Omental fat pad (tissue), 4 donors: ENCODE data around the gene GNB4. TPM values are rescaled to one million over a fixed set of nuclear protein-coding genes. Genes with fewer than 3 reads are reported as not detected.

Source experiments
- ATAC-seq: fragments of 150-250 bp; one replicate; pipeline ENCODE4 v1.9.1; 2016; ENCODE audit warnings: mild to moderate bottlenecking, moderate library complexity; ENCODE audit not compliant: low FRiP score
- DNase-seq: peaks from one replicate; pipeline ENCODE4 v3.0.0-alpha.2; 2019; ENCODE audit warnings: low spot score
- total RNA-seq, 4 donors: library from RNA; depleted of rRNA; stranded (reverse); fragments of >200 nt; gene quantifications; one replicate each; pipeline ENCODE4 v1.1.0, GENCODE V29; 2016
- TF ChIP-seq, protein P1 (sequence below), 3 donors: fragments of 450-650 bp; IDR thresholded peaks; one replicate each; pipeline ENCODE4 v1.5.1; 2016 to 2017; ENCODE audit warnings: antibody characterized with exemption in 3 of 3, mild to moderate bottlenecking in 3 of 3, moderate library complexity in 2 of 3

Gene GNB4
- total RNA-seq, 4 donors from 2014 or later = 16.9 to 42.9 (median 35.1) TPM

GRCh38 chr3:179446501-179446900, 4.8 kb downstream of the GNB4 start:
- DNase-seq = no peak
- no peak for ATAC-seq
- TF ChIP-seq, protein P1, sequence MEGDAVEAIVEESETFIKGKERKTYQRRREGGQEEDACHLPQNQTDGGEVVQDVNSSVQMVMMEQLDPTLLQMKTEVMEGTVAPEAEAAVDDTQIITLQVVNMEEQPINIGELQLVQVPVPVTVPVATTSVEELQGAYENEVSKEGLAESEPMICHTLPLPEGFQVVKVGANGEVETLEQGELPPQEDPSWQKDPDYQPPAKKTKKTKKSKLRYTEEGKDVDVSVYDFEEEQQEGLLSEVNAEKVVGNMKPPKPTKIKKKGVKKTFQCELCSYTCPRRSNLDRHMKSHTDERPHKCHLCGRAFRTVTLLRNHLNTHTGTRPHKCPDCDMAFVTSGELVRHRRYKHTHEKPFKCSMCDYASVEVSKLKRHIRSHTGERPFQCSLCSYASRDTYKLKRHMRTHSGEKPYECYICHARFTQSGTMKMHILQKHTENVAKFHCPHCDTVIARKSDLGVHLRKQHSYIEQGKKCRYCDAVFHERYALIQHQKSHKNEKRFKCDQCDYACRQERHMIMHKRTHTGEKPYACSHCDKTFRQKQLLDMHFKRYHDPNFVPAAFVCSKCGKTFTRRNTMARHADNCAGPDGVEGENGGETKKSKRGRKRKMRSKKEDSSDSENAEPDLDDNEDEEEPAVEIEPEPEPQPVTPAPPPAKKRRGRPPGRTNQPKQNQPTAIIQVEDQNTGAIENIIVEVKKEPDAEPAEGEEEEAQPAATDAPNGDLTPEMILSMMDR (IDR thresholded peaks at IDR 0.05) = no peak

DNA sequence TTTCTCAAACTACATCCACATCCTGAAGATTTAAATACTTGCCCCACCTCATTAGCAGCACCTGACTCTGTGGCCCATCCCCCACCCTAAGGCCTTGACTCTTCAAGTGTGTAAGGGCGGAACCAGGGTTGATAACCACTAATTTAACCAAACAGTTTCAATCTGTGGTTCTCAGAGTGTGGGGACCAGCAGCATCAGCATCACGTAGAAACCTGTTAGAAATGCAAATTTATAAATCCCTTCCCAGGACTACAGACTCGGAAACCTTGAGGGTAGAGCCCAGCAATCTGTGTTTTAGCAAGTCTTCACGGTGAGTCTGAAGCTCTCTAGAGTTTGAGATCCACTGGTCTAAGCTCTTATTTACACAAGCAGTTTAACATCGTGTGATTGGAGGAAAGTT, 12.4 kb downstream of the GNB4 start:
- TF ChIP-seq, protein P1 (IDR thresholded peaks at IDR 0.05) = no peak
- no peak for ATAC-seq
- DNase-seq = no peak

- no peak for DNase-seq
- ATAC-seq = no peak
- TF ChIP-seq, protein P1 (IDR thresholded peaks at IDR 0.05) = no peak
These were observed 14.8 kb downstream of the GNB4 start for GRCh38 chr3:179436517-179436916.

- ATAC-seq (no peak), DNase-seq (no peak)
- TF ChIP-seq, protein P1 (IDR thresholded peaks at IDR 0.05) = no peak
These were observed 18.8 kb downstream of the GNB4 start for GRCh38 chr3:179432451-179432850.

DNA sequence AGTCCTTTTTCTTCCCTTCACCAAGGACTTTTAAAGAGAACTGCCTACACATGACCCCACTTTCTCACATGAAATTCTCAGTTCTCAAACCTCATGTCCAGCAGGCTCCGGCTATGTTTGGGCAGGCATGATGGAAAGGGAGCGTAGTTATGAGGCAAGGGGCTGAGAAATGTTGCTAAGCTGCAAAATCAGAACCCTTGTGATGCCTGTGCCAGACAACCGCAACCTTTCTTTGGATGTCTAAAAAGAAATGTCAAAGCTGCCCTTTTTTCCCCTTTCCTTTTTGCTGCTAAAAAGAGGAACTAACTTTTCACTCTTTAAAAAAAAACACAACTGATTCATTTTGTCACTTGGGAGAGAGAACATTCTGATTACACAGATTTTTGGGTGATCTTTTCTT, 19.2 kb downstream of the GNB4 start:
- ATAC-seq = no peak
- TF ChIP-seq, protein P1 (IDR thresholded peaks at IDR 0.05) = no peak
- DNase-seq = no peak

GRCh38 chr3:179430277-179430870, 20.9 kb downstream of the GNB4 start:
- ATAC-seq (no peak), DNase-seq (no peak)
- TF ChIP-seq, protein P1 (IDR thresholded peaks at IDR 0.05) = no peak

- no peak for DNase-seq
- ATAC-seq = no peak
- TF ChIP-seq, protein P1 (IDR thresholded peaks at IDR 0.05) = no peak
These were observed 22.3 kb downstream of the GNB4 start for GRCh38 chr3:179428876-179429548.
